Measurements from ENCODE around the gene CCDC14.

Gene CCDC14

GRCh38 chr3:123869165-123869564 lies 91.9 kb downstream of the CCDC14 start:
- Histone ChIP-seq H3K9ac (ENCODE audit: low read length) (no peak overlapping the region), H3K9me3 (ENCODE audit: control insufficient read depth, low read length) (no peaks in the 10 kb centered on the region), H3K4me1 (ENCODE audit: control insufficient read depth, insufficient read depth, low read length) (no peaks in the 10 kb centered on the region), H3K4me3 (ENCODE audit: low read length) (no peak overlapping the region), H3K27me3 (ENCODE audit: control insufficient read depth, insufficient read depth, low read length) (no peaks in the 10 kb centered on the region), H3K36me3 (ENCODE audit: control insufficient read depth, insufficient read depth, low read length) (no peaks in the 10 kb centered on the region)

GRCh38 chr3:123864706-123865105 lies 96.3 kb downstream of the CCDC14 start:
- Histone ChIP-seq H3K27me3 (ENCODE audit: control insufficient read depth, insufficient read depth, low read length) (no peaks in the 10 kb centered on the region), H3K9ac (ENCODE audit: low read length) (no peak overlapping the region), H3K4me3 (ENCODE audit: low read length) (no peak overlapping the region), H3K36me3 (ENCODE audit: control insufficient read depth, insufficient read depth, low read length) (no peaks in the 10 kb centered on the region), H3K9me3 (ENCODE audit: control insufficient read depth, low read length) (no peaks in the 10 kb centered on the region), H3K4me1 (ENCODE audit: control insufficient read depth, insufficient read depth, low read length) (no peaks in the 10 kb centered on the region)

Measured in mucosa of stomach (tissue), 1 donor.